Endothelial cell of umbilical vein (primary cell): ENCODE measurements around the gene ITGAX. TPM values are rescaled to one million over a fixed set of nuclear protein-coding genes. Genes with fewer than 3 reads are reported as not detected.

Source experiments
- BruUV-seq: library from RNA; stranded (reverse); fragments of 400-500 nt; replicated peaks from 2 replicates; lab custom pipeline; 2021; lab: Mats Ljungman, UMichigan
- CTCF ChIA-PET: fragments of 300-600, 350-600 bp; sonication (Branson Sonifier 250); formaldehyde crosslinking; loops from one replicate; lab custom pipeline; 2021; ENCODE audit warnings: antibody characterized with exemption, inconsistent platforms; lab: Charles Lee
- POLR2A ChIA-PET: fragments of 300-600, 350-600 bp; sonication (Branson Sonifier 250); formaldehyde crosslinking; loops from one replicate; lab custom pipeline; 2021; ENCODE audit warnings: antibody characterized with exemption, inconsistent platforms; lab: Charles Lee
- DNase-seq: peaks from one replicate; pipeline ENCODE4 v3.0.0-alpha.2; 2011; ENCODE audit warnings: low read depth, low spot score
- FAIRE-seq: peaks from 2 replicates; lab custom pipeline; 2011; peaks lifted over from hg19 to GRCh38; lab: Jason Lieb, UNC
- H2AFZ ChIP-seq: 2 replicates; pipeline ENCODE4 v1.6.0; 2012; ENCODE audit warnings: low read depth, low read length, control low read depth, inconsistent platforms
- H3K27ac ChIP-seq: 2 replicates; pipeline ENCODE4 v1.5.1; 2011; ENCODE audit warnings: low read depth, mild to moderate bottlenecking, control low read depth, low read length, moderate library complexity; ENCODE audit not compliant: insufficient read depth
- H3K27me3 ChIP-seq, 2 experiments: 2 replicates each; pipeline versions ENCODE4 v1.6.0 to v1.6.1; 2011; ENCODE audit warnings: low read length in 2 of 2, mixed read lengths in 1 of 2; ENCODE audit not compliant: control insufficient read depth in 2 of 2, insufficient read depth in 2 of 2
- H3K36me3 ChIP-seq, 2 experiments: 2 replicates in 1 of 2; 3 replicates in 1 of 2; pipeline ENCODE4 v1.5.1; 2011; ENCODE audit warnings: low read length in 2 of 2, mild to moderate bottlenecking in 1 of 2, moderate library complexity in 1 of 2; ENCODE audit not compliant: control insufficient read depth in 2 of 2, insufficient read depth in 2 of 2; ENCODE audit errors: extremely low read depth in 1 of 2
- H3K4me1 ChIP-seq: 3 replicates; pipeline ENCODE4 v1.5.1; 2011; ENCODE audit warnings: mild to moderate bottlenecking, low read length; ENCODE audit not compliant: control insufficient read depth, insufficient read depth; ENCODE audit errors: extremely low read depth
- H3K4me2 ChIP-seq: 2 replicates; pipeline ENCODE4 v1.6.1; 2011; ENCODE audit warnings: low read length, control low read depth, mixed read lengths; ENCODE audit not compliant: insufficient read depth
- H3K4me3 ChIP-seq, 3 experiments: fragments of 200-600 bp in 1 of 3; sonication (generic), shearing (Covaris generic) in 1 of 3; replicated peaks in 1 of 3; 2 replicates each; pipeline ENCODE4 v1.5.1; 2011 to 2016; ENCODE audit warnings: control low read depth in 3 of 3, low read length in 3 of 3, mild to moderate bottlenecking in 2 of 3, inconsistent platforms in 1 of 3, low read depth in 1 of 3, moderate library complexity in 1 of 3; ENCODE audit not compliant: insufficient read depth in 1 of 3
- H3K79me2 ChIP-seq: 2 replicates; pipeline ENCODE4 v1.6.0; 2012; ENCODE audit warnings: low read length, inconsistent platforms; ENCODE audit not compliant: control insufficient read depth, insufficient read depth
- H3K9ac ChIP-seq: replicated peaks from 2 replicates; pipeline ENCODE3; 2011; ENCODE audit warnings: low read length, control low read depth; ENCODE audit not compliant: insufficient read depth; ENCODE audit errors: extremely low read depth
- H3K9me1 ChIP-seq: replicated peaks from 3 replicates; pipeline ENCODE4 v1.6.0; 2011; ENCODE audit warnings: mild to moderate bottlenecking, low read length; ENCODE audit not compliant: control insufficient read depth, insufficient read depth; ENCODE audit errors: extremely low read depth
- H3K9me3 ChIP-seq: replicated peaks from 2 replicates; pipeline ENCODE4 v1.5.1; 2012; ENCODE audit warnings: low read length, inconsistent platforms; ENCODE audit not compliant: control insufficient read depth, insufficient read depth
- H4K20me1 ChIP-seq: replicated peaks from 2 replicates; pipeline ENCODE3; 2011; ENCODE audit warnings: mild to moderate bottlenecking, low read length; ENCODE audit not compliant: control insufficient read depth, insufficient read depth; ENCODE audit errors: extremely low read depth
- EZH2 ChIP-seq: IDR thresholded peaks from 2 replicates; pipeline ENCODE4 v1.6.1; 2012; ENCODE audit warnings: borderline replicate concordance, low read depth, mild to moderate bottlenecking, moderate library complexity, low read length, inconsistent platforms; ENCODE audit not compliant: severe bottlenecking
- FOS ChIP-seq: IDR thresholded peaks from 2 replicates; pipeline ENCODE4 v1.6.1; 2011; ENCODE audit warnings: mild to moderate bottlenecking, low read length, moderate library complexity, borderline replicate concordance; ENCODE audit not compliant: insufficient read depth
- GATA2 ChIP-seq: IDR thresholded peaks from 2 replicates; pipeline ENCODE4 v1.7.0; 2011; ENCODE audit warnings: low read depth, mild to moderate bottlenecking, moderate library complexity, mixed read lengths, low read length; ENCODE audit not compliant: insufficient read length, insufficient read depth
- JUN ChIP-seq: IDR thresholded peaks from 2 replicates; pipeline ENCODE4 v1.6.1; 2011; ENCODE audit warnings: borderline replicate concordance, low read depth; ENCODE audit not compliant: insufficient read length, insufficient read depth
- MAX ChIP-seq: IDR thresholded peaks from 2 replicates; pipeline ENCODE4 v1.6.1; 2011; ENCODE audit not compliant: insufficient read depth, insufficient read length
- MYC ChIP-seq: IDR thresholded peaks from one replicate; pipeline ENCODE4 v1.6.1; 2011; ENCODE audit warnings: mild to moderate bottlenecking, low read depth, low read length
- POLR2A ChIP-seq: IDR thresholded peaks from 2 replicates; pipeline ENCODE4 v1.6.1; 2012; ENCODE audit warnings: low read depth, mild to moderate bottlenecking, control low read depth, low read length
- POLR2AphosphoS5 ChIP-seq: IDR thresholded peaks from 2 replicates; pipeline ENCODE4 v1.6.1; 2012; ENCODE audit warnings: low read depth, mild to moderate bottlenecking, control low read depth, low read length, moderate library complexity; ENCODE audit not compliant: insufficient read depth
- dilution Hi-C: fragments of 300-500 bp; cut with MboI; formaldehyde crosslinking; loops from one replicate; pipeline ENCODE4 v1.15.0; 2019; ENCODE audit warnings: low sequenced_read_pairs; ENCODE audit not compliant: extremely low pct_ligation_motif_present
- intact Hi-C: fragments of 100-400 bp; cut with micrococcal nuclease; formaldehyde crosslinking; loops from one replicate; pipeline ENCODE4 v1.10.0; 2022
- polyA plus RNA-seq, 4 experiments: library from polyadenylated mRNA; depleted of rRNA in 3 of 4; stranded (reverse) in 3 of 4; unstranded in 1 of 4; fragments of >200 nt; gene quantifications; 2 replicates each; pipeline versions ENCODE4 v1.2.1 to v1.2.3, GENCODE V29; 2011 to 2012; ENCODE audit warnings: missing spikeins in 1 of 4
- total RNA-seq: library from RNA; stranded (reverse); gene quantifications from 2 replicates; pipeline ENCODE4 v1.2.3, GENCODE V29; 2021
- TF ChIP-seq, protein P1 (sequence below), 2 donors: IDR thresholded peaks; 1 replicate in 1 of 2; 2 replicates in 1 of 2; pipeline ENCODE4 v1.5.1; 2011; ENCODE audit warnings: low read length in 2 of 2, mild to moderate bottlenecking in 2 of 2, moderate library complexity in 2 of 2, control low read depth in 1 of 2, inconsistent platforms in 1 of 2, low read depth in 1 of 2; ENCODE audit not compliant: insufficient read depth in 1 of 2; ENCODE audit errors: extremely low read depth in 1 of 2

ITGAX gene
- total and polyA plus RNA-seq, 2 donors (not counting 3 experiments of a cell fraction or from before 2014, with no cell fraction given): 0.18 to 1.4 TPM

DNA sequence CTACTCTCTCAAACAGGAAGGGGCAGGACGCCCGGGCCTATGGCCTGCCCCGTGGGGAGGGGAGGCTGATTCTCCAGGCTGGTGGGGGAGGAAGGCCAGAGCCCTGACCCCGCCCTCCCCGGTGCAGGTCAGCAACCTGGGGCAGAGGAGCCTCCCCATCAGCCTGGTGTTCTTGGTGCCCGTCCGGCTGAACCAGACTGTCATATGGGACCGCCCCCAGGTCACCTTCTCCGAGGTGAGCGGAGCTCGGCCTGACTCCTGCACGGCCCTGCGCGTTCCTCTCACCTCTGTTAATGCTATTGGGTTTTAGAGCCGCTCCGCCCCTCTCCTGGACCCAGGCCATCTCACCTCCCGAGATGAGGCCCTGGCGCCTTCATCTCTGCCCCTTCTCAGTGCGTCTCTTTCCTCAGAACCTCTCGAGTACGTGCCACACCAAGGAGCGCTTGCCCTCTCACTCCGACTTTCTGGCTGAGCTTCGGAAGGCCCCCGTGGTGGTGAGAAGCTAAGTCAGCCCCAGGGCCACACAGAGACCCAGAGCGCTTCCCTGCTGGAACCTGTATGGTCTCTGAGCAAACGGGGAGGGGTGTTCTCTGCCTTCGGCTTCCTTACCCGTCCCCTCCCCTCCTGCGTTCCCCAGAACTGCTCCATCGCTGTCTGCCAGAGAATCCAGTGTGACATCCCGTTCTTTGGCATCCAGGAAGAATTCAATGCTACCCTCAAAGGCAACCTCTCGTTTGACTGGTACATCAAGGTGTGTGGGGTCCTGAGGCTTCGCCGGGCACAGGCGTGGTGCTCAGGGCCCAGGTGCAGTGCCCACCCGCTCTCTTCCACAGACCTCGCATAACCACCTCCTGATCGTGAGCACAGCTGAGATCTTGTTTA lies 25.1 kb upstream of the ITGAX start:
- POLR2A ChIA-PET: no interaction called here
- Histone ChIP-seq H3K27me3 (peaks cover 13 to 18% of the 10 kb centered on the region in 2 experiments), H3K4me2 (no peak overlapping the region), H3K4me3 (no peak overlapping the region), H3K79me2 (no peaks in the 10 kb centered on the region), H3K4me1 (no peaks in the 10 kb centered on the region), H3K9me3 (no peaks in the 10 kb centered on the region), H3K27ac (no peak overlapping the region), H3K9me1 (no peaks in the 10 kb centered on the region), H3K36me3 (no peaks in the 10 kb centered on the region), H3K9ac (no peak overlapping the region), H4K20me1 (no peaks in the 10 kb centered on the region), H2AFZ (no peak overlapping the region)
- BruUV-seq: no TSS peak
- TF ChIP-seq MAX: no peak
- no peak for TF ChIP-seq EZH2
- no peak for TF ChIP-seq FOS
- no peak for TF ChIP-seq GATA2
- no peak for TF ChIP-seq POLR2AphosphoS5
- TF ChIP-seq, protein P1, sequence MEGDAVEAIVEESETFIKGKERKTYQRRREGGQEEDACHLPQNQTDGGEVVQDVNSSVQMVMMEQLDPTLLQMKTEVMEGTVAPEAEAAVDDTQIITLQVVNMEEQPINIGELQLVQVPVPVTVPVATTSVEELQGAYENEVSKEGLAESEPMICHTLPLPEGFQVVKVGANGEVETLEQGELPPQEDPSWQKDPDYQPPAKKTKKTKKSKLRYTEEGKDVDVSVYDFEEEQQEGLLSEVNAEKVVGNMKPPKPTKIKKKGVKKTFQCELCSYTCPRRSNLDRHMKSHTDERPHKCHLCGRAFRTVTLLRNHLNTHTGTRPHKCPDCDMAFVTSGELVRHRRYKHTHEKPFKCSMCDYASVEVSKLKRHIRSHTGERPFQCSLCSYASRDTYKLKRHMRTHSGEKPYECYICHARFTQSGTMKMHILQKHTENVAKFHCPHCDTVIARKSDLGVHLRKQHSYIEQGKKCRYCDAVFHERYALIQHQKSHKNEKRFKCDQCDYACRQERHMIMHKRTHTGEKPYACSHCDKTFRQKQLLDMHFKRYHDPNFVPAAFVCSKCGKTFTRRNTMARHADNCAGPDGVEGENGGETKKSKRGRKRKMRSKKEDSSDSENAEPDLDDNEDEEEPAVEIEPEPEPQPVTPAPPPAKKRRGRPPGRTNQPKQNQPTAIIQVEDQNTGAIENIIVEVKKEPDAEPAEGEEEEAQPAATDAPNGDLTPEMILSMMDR (IDR thresholded peaks at IDR 0.05; ENCODE audit: extremely low read depth in 1 of 2, insufficient read depth in 1 of 2, low read depth in 1 of 2, low read length in 2 of 2): no peak
- no peak for TF ChIP-seq JUN
- TF ChIP-seq POLR2A: no peak
- no peak for TF ChIP-seq MYC
- CTCF ChIA-PET: no interaction called here
- FAIRE-seq: no peak
- dilution Hi-C loops: no loop called here
- no peak for DNase-seq
- intact Hi-C loops: no loop called here
